Measurements from ENCODE around the gene TMOD2.

The TMOD2 gene

DNA sequence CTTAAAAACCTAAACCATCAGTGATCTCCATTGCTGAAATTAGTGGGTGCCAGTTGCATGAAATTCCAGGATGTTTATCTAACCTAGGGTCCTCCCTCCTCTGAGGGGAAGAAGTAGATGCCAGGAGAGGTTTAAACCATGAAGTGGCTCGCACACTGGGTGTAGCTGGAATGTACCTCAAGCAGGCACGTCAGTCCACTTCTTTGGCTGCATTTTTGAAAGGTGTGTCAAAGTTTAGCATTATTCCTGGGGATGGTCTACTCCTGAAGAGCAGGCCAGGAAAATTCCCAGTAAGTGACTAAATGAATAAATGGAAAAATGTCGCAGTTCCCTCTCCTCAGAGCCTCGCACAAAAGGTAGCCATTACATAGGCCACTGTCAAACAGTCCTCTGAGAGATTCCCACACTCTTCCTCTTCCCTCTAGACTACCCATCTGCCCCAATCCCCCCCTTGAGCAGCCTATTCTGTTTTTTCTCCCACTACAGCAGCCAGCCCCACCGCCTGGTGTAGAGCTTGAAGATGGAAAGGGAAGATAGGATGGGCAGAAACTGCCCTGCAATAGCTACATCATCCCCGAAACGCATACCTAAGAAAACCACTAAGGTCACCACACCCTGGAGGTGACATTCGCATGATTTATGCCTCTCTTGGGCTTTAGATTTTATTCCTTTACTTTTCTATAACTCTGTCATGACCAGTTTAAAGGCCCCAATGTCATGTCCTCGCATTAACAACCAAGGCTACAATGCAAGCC is 77.4 kb downstream of the TMOD2 start:
- no peak for DNase-seq

DNA sequence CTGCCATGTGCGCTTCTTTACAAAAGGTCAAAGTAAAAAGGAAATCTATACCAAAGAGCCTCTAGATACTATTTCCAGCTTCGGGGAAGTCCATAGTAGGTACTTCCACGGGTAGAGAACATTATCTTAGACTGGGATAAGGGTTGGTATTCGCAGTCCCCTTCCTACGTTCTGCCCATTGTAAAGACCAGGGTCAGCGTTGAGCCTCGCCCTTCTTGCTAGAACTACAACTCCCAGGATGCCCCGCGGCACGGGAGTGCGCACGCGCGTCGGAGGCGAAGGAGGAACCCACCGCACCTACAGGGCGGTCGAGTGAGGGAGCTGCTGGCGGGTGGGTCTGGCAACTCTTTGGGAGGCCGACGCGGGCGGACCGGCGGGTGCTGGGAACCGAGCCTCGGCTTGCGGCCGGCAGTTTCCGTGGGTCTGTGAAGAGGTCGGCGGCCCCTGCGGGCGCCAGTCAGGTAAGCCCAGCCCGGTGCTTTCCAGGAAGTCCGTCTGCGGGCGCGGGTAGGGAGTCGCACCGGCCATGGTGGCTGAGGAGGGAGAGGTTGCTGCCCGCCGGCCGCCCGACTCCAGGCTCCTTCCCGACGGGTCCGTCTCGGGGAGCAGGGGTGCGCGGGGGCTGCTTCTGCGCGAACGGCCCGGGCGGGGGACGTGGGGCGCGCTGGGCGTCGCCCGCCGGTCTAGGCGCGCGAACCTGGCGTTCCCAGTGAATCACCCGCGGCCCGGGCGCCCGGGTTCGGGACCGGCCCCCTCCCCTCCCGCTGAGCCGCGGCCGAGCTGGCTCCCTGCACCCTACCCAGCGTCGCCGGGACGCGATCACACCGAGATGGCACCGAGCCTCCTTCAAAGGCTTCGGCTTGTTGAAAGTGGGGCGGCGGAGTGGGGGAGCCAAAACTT is 78.2 kb downstream of the TMOD2 start, which contains the start of gene TMOD3:
TMOD3 (plus strand) TSS at position 278 of the 900 bp plus-strand sequence. CDS start 33,232 bp downstream, outside the sequence.
- peak; percentile 91 for DNase-seq

DNA sequence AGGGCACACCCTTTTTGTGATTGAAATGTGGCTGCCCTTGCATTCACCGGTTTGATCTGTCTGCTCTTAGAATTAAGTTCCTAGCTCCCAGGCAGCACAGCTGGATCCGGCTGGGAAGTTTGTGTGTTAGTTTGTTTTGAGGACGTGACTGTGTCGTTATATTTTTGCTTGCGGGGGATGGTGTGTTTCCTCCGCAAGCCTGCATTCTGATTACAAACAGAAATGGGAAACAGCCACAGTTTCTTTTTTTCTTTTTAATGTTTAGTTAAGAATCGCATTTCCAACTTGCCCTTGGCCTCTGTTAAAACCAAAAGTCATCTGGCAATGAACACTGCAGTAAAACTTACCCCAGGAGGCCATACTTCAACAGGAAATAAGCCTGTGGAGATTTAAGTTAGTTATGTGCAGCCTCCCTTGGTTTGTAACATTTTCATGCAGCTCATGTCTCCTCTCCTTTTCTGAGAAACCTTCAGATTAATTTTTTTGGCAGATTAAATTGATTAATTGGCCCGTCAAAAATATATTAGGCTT is 78.9 kb downstream of the TMOD2 start:
- DNase-seq, result no peak

DNA sequence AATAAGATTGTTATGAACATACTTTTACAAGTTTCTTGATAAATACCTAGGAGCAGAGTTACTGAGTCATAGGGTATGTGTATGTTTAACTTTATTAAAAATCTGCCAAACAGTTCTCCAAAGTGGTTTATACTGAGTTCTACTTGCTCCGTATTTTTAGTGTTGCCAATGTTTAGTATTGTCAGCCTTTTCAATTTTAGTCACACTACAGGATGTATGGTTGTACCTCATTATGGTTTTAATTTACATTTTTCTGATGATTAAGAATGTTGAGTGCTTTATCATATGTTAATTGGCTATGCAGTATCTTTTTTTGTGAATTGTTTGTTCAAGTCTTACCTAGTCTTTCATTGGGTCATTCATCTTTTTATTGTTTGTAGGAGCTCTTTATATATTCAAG is 82.4 kb downstream of the TMOD2 start:
- DNase-seq, result no peak

DNA sequence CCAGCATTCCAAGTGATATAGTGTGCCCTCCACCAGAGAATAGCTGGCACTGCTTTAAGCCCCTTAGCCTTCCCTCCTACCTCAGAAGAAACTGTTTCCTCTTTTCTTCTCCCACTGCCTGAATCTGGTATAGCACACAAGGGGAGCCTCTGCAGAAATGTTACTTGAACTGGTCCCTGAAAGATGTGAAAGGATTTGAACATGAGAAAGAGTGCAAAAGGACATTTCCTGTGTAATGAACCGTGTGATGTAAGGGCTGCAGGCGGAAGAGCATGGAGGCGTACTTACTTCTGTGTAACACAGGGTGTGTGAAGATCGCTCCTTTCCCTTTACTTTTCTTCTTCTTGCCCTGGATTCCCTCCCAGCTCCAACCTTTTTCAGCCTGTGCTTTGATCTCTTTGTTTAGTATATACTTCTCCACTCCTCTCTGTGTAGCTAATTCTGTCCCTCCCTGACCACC is 86.4 kb downstream of the TMOD2 start:
- DNase-seq, result no peak

DNA sequence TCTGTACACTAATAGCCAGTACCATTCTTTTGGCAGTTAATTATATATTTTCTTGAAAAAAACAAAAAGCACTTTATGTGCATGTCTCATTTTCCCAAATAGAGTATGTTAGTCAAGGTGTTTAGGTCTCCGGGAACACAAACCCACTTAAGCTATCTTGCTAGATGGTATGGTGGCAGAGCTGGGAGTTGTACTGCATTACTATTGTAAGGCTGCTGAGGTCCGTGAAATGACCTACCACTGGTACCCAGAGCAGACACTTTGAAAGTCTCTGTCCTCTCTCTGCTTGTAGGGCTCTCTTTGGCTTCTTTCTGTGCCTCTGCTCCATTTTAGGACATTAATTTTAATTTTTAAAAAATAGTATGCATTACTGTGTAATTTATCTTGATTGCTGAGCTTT is 86.9 kb downstream of the TMOD2 start:
- DNase-seq, result no peak

DNA sequence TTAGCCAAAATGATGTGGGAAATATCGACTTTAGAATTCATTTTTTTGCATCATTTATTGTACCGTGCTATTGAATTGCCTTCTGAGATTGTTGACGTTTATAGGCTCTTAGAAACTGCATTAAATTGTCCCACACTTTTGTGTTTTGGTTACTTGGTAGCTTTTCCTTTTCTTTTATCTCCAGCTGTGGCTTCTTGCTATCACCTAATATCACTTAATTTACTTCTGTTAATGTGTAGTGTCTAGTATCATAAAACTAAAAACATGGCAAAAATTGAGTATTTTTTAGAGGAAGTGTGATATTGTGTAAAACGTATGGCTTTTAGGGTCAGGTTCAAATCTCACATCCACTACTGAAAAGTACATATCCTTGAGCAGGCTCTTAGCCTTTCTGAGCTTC is 89.3 kb downstream of the TMOD2 start:
- DNase-seq, result no peak

DNA sequence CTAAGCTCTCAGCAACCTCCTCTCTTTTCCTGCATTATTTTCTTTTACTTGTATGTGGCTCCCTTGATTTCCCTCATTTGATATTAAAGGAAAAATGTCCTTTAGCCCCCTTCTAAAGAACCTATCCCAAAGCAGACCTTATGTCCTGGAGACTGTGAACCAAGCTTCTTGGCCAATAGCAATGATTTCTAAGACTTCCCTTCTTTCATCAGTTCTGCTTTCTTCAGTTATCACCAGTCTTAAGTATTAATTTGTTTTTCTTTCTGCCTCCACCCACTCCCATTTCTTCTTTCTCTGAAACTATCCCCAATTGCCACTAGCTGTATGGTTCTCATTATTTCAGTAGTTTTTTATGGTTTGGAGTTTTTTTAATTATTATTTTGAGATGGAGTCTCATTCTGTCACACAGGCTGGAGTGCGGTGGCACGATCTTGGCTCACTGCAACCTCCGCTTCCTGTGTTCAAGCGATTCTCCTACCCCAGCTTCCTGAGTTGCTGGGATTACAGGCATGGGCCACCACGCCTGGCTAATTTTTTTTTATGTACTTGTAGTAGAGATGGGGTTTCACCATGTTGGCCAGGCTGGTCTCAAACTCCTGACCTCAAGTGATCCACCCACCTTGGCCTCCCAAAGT is 90.1 kb downstream of the TMOD2 start:
- DNase-seq, result no peak

DNA sequence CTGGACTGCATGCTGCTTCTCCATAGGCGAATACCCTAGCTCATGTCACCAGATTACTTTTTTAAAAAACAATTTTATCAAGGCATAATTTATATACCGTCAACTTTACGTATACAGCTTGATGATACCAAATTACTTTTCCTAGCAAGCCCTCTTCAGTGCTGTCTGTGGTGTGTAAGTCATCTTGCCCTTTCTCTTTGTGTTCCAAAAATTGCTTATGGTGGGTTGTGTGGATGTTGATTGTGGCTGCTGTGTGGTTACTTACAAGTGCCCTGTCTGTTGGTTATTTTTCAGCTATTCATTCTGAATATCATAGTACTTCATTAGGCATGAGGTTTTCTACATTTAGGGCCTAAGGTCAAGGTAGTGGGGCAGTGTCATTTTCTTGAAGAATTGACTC is 90.9 kb downstream of the TMOD2 start:
- no peak for DNase-seq

DNA sequence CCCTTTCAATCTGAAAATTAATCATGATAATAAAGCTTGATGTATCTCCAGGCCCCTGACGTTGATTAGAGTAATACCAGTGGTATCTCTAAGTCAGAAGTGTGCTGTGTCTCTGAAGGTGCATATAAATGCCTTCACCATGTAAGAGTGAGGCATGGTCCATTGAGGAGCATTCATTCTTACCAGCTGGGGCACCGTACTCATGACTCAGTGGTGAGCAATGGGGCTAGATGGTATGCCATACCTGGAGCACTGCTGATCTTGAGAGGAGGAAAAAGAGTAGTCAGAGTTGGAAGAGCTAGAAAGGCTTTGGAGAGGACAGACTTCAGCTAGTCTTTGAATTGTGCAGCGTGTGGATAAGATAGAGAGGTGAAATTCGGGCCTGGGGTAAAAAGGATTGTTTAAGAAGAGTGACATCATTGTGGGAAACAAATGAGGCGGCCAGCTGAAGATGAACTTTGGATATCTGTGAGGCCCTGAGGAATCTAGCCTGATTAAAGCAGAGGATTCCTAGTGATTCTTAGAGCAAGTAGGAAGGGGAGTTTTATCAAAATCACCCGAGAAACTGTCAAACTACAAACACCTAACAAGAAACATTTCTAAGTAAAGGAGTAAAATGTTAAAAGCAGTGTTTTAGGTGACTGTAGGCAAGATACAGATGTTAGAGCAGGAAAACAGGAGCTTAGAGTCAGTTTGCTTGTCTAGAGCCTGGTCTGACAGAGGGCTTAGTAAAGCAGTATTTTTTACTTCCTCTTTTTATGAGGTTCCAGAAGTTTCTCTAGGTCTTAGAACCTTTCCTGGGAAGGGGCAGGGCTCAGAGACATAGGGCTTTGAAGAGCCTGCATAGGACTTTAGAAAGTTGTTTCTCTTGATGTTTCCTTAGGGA is 91.7 kb downstream of the TMOD2 start:
- DNase-seq, result no peak

DNA sequence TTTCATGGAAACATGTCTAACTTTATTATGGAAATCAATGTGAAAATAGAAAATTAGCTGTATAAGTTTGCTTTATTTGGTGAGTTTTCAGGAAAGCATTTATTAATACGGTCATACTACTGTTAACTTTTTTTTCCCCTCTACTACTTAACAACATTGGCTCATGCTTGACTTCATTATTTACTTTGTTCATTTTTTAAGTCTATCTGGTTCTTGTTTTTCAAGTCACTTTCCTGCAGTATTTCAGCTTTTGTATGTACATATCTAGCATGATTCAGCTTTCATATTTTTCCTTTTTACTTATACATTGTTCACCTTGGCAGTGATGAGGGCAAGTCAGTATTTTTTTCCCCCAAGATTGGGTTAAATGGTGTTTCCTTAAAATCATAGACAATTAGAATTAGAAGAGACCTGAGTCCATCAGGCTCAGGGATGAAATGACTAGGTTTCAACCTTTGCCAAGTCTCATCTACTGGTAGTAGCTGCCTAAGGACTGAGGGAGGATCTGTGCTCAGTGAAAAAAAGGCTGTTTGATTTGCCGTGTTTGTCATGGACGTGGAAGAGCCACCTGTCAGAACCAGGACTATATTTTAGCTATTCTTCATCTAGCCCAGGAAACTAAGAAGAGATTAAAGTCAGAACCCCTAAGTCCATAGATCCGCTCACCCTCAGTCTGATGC is 93.5 kb downstream of the TMOD2 start:
- DNase-seq, result no peak

DNA sequence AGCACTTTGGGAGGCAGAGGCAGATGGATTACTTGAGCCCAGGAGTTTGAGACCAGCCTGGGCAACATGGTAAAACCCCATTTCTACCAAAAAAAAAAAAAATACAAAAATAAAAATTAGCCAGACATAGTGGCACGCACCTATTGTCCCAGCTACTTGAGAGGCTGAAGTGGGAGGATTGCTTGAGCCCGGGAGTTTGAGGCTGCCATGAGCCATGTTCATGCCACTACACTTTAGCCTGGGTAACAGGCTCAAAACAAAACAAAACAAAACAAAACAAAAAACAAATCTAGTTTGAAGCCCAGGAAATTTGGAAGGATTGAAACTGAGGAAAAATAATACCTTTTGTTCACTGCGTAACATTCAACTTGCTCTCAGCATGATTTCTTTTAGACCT is 94.7 kb downstream of the TMOD2 start:
- no peak for DNase-seq

DNA sequence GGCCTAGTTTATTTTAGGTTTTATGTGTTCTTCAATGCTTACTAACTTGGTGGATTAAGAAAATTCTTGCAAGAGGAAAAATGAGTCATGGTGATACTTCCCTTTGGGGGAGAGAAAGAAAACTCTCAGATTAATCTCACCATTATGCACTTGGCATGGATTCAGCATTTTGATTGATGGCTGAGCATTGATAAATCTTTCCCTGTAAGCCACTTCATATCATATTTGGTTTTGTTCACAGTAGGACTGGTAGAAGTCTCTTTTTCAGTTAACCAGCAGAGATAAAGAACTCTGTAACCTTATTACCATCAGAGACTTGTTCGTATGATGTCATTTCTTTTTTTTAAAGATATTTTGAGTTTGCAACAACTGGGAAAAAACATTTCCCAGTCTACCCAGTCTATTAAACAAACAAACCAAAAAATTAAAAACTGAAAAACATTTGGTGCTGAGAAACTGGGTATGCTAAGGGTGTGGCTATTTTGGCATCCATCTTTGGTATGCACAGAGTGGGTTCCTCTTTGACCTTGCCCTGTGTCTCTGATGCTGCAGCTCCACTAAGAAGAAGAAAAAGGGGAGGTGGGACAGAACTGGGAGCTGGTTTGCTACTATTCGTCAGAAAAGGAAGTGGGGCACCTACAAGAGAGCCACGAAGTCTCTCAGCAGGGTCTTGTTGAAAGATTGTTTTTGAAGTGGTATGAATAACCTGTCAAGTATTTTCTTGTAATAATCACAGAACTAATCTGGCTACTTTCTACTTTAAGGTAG is 95.2 kb downstream of the TMOD2 start:
- no peak for DNase-seq

DNA sequence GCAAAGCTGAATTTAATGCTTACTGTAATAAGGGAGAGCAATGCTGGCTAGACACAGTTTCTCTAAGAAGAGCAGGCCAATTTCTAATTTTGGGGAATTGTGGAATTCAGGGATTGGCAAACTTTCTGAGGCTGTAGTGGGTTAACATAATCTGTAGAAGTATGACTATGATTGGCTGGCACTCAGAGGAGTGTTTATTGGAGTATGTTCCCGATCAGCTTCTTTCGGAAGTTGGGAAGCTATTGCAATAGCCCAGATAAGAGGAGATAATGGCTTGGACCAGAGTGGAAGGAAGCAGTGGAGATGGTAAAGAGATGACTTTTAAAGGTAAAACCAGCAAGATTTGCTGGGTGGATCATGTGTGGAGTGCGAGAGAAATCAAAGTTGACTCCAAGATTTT is 97.4 kb downstream of the TMOD2 start:
- DNase-seq, result no peak

DNA sequence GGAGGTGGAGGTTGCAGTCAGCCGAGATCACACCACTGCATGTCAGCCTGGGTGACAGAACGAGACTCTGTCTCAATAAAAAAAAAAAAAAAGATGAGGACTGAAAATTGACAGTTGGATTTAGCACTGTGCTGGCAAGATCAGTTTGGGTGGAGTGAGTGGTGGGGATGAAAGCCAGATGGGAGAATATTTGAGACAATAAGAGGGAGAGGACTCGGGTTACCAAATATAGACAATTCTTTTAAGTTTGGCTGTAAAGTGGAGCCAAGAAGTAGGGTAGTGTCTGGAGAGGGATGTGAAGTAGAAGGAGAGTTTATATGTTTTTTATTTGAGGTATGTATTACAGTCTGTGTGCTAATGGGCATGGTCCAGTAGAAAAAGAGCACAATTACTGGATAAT is 98.5 kb downstream of the TMOD2 start:
- no peak for DNase-seq

DNA sequence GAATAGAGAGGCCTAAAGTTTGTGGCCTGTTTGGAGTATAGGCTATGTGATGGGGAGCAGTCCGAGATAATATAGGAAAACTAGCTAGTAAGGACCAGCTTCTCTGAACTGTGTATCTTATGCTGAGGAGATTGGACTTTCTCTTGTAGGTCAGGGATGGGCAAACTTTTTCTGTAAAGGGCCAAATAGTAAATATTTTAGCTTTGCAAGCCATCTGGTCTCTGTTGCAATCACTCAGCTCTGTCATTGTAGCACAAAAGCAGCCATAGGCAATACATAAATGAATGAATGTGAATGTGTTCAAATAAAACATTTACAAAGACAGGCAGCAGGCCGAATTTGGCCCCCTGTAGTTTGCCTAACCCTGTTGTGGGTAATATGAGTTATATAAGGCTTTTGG is 102.6 kb downstream of the TMOD2 start:
- DNase-seq, result no peak

DNA sequence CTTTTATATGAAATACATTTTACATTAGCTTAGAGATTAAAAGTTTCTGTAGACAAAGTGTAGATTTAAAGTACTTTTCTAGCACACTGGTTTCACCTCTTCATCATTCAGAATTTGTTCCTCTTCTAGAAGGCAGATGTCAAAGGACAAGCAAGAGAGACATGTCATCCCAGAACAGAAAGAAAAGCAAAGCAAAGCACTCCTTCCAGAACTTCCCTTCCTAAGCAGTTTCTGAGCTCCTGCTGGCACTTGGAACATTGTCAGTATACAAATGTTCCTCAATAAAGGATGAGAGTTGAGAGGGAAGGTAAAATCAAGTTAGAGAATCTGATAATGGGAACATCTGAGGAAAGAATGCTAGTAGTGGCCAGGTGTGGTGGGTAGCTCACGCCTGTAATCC is 104.2 kb downstream of the TMOD2 start:
- no peak for DNase-seq

DNA sequence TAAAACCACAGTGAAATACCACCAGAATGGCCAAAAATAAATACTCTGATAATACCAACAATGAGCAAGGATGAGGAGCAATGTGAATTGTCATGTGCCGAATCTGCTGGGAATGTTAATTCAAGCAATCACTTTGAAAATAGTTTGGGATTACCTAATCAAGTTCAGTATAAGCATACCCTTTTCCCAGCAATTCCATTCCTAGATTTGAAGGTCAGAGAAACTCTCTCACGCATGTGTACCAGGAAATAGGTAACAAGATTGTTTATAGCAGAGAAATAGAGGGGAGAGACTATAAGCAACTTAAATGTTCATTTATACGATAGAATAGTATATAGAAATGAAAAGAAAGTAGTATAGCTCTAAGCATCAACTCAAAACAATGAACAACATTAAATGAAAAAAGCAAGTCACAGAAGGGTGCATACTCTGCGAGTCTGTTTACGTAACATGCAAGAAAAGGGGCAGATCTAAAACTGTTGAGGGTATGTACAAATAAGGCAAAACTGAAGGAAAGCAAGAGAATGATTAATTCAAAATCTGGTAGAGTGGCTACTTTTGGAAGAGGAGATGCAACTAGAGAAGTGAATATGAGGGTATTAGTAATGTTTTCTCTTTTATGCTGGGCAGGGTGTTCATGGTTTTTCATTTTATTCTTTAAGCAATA is 105.5 kb downstream of the TMOD2 start:
- DNase-seq, result no peak

DNA sequence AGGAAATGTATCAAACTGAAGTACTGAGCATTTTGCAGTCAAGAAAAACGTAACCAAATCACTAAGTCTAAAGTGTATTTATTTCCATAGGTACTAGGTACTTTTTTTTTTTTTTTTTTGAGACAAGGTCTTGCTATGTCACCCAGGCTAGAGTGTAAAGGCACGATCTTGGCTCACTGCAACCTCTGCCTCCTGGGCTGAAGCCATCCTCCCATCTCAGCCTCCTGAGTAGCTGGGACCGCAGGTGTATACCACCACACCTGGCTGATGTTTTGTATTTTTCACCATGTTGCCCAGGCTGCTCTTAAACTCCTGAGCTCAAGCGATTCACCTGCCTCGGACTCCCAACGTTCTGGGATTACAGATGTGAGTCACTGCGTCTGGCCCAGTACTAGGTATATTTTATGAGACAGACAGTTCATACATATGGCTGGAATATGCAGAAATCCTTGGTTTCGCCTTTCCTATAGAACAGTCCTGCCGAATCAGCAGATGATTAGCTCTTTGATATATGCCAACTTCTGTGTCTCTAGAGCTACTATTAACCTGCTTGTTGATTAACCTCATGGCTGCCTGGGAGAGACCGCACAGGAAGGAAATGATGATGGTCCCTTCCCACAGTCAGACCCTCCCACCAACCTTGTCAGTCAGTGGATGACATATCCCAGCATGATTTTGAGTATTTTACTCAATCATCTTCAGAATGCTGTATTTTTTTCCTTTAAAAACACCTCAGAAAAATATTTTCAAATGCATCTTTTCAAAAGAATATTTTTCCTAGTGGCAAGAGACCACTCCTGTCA is 110.4 kb downstream of the TMOD2 start:
- peak; percentile 43 for DNase-seq
